Left renal cortex interstitium (tissue), 4 donors: ENCODE results near the gene CTPS1. TPM values are rescaled to one million over a fixed set of nuclear protein-coding genes. Genes with fewer than 3 reads are reported as not detected.

Experiments used
- DNase-seq, 4 donors: peaks; one replicate each; pipeline ENCODE4 v3.0.0-alpha.2; 2013; ENCODE audit warnings: low read depth in 4 of 4, low spot score in 2 of 4, missing footprints in 1 of 4
- polyA plus RNA-seq, 4 donors: library from polyadenylated mRNA; unstranded; fragments of 120-200 nt; gene quantifications; one replicate each; pipeline ENCODE4 v1.2.1, GENCODE V29; 2013; ENCODE audit not compliant: insufficient read length in 4 of 4

The CTPS1 gene
- polyA plus RNA-seq, 4 donors: 24.9 to 29.4 (median 28.3) TPM

DNA sequence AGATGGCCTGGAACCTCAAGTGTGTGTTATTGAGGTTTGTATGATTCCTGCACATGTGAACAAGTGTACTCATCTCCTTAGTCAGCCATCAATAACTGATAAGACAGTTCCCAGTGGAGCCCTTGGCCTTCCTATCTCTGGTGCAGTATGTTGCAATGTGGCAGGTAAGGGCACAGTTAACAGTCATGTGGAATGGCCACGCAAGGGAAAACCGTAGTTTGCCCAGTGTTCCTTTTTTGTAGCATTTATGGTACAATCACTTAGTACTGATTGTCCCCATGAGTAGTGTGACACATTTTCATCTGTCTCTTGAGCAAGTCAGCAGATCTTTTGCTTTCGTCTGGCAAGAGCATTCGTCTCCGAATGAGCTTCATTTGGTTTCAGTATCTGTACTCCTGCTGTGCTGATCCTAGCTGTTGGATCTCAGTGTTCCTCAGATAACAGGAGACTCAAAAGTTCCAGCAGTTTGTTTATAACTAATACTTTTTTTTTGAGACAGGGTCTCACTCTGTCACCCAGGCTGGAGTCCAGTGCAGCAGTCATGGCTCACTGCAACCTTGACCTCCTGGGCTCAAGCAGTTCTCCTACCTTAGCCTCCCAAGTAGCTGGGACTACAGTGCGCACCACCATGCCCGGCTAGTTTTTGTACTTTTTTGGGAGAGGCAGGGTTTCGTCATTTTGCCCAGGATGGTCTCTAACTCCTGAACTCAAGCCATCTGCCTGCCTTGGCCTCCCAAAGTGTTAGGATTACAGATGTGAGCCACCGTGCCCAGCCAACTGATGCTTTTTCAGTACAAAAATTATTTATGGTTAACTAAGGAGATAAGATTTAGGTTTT lies 8.2 kb downstream of the CTPS1 start:
- no peak for DNase-seq

DNA sequence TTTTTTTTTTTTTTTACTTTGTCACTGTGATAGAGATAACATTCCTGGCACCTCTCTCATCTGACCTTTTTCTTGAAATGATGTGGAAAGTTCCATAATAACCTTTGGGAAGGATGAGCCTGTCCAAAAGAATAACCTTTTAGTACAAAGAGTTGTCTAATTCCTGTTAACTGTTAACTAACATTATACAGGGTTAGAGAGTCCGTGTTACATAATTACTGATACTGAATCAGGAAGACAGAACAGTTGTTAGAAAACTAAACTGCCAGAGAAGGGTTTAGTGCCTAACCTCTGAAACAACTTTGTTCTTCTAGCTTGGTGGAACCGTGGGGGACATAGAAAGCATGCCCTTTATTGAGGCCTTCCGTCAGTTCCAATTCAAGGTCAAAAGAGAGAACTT lies 8.8 kb downstream of the CTPS1 start:
- no peak for DNase-seq

DNA sequence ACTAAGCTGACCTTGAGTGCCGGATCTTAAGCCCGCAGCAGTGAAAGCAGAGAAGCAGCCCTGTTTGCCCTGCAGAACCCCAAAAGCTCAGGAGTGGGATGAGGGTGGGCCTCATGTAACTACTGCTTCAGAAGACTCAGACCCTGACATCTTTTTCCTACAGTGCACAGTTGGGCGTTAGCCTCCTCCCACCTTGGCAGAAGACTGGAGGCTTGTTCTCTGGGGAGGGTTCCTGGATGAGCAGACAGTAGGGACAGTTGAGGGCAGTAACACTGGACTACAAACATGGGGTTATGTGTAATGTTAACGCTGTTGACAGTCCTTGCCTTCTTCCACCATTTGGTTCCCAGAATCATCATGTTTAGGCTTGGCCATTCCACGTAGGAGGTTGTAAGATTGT lies 9.6 kb downstream of the CTPS1 start:
- no peak for DNase-seq

DNA sequence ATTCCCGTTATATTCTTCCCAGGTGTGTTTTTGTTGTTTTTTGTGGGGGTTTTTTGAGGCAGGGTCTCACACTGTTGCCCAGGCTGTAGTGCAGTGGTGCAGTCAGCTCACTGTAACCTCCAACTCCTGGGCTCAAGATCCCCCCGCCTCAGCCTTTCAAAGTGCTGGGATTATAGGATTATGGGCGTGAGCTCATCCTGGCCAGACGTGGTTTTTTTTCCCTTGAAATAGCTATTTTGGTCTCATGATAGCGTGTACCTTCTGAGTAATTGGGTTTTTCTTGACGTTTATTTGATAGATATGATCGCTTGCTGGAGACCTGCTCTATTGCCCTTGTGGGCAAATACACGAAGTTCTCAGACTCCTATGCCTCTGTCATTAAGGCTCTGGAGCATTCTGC lies 17.6 kb downstream of the CTPS1 start:
- no peak for DNase-seq

DNA sequence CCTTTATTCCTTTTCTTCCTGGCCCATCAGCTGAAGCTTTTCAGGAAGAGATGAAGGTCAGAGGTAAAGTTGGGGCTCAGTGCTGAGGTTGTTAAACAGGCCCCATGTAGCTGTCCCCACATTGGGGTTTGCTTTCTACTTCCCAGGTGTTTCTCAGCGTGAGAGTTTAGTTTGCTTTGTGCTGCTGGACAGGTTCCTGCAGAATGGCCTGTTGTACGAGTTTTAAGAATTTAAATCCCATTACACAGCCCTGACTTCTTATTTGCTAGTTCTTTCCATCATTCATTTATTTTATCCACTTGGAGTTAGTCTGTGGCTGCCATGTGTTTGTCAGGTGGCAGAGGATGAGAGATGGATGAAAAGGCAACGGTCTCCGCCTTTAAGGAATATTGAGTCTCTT lies 19.2 kb downstream of the CTPS1 start:
- no peak for DNase-seq

DNA sequence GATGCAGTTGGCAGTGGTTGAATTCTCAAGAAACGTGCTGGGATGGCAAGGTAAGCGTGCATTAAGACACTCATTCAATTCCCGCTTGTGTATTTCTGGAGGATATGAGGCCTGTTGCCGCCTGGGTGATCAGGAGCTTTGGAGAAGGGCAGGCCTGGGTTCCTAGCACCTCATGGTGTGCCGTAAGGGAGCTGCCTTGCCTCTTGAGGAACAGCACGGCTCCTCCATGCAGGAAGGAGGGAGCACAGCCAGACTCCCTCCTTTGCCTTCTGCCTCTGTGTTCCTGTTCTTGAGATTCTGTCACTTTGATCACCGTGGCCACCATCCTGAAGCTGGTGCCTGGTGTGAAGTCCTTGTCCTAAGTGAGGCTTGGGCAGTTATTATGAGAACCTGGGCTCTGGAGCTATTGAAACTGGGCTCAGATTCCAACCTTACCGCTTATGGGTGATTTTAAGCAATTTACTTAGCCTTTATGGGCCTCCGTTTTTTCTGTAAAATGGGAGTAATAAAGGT lies 23.7 kb downstream of the CTPS1 start:
- DNase-seq: no peak

DNA sequence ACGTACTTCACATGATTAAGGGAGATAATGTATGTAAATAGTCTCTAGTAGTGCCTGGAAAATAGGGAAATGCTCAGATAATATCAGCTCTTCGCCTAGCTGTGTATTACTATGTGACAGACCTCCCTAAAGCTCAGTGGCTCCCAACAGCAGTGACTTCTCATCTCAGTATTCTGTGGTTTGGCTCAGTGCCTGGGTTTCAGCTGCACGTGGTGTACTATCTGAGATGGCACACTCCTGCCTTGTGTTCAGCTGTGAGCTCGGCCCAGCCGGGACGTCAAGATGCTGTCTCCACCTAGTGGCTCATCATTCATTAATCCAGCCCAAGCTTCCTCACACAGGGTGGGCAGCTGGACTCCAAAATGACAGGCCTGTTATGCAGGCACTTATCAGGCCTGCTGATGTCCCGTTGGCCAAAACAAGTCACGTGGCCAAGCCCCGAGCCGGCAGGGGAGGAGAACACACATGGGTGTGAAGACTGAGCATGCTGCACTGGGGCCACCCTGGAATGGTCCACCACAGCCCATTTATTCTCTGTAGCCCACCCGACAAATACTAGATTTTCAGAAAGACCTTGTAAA lies 24.2 kb downstream of the CTPS1 start:
- peak in 3 of 4 donors; percentile 51 to 77 (median 66) for DNase-seq

DNA sequence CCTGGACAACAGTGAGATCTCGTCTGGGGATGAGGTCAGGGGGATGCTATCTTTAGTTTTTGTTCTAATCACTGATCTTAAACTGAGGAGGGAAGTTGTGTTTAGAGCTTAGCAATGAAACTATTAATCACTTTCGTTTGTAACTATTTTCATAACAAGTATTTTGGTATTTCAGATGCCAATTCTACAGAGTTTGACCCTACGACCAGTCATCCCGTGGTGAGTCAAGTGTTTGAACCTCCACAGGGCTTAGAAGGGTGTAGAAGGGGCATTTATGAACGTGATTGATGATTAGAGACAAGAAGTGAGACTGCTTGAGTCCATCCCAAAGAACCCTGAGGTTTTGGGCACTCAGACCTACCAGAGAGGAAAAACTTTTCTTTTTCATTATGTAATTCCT lies 26.4 kb downstream of the CTPS1 start:
- no peak for DNase-seq

DNA sequence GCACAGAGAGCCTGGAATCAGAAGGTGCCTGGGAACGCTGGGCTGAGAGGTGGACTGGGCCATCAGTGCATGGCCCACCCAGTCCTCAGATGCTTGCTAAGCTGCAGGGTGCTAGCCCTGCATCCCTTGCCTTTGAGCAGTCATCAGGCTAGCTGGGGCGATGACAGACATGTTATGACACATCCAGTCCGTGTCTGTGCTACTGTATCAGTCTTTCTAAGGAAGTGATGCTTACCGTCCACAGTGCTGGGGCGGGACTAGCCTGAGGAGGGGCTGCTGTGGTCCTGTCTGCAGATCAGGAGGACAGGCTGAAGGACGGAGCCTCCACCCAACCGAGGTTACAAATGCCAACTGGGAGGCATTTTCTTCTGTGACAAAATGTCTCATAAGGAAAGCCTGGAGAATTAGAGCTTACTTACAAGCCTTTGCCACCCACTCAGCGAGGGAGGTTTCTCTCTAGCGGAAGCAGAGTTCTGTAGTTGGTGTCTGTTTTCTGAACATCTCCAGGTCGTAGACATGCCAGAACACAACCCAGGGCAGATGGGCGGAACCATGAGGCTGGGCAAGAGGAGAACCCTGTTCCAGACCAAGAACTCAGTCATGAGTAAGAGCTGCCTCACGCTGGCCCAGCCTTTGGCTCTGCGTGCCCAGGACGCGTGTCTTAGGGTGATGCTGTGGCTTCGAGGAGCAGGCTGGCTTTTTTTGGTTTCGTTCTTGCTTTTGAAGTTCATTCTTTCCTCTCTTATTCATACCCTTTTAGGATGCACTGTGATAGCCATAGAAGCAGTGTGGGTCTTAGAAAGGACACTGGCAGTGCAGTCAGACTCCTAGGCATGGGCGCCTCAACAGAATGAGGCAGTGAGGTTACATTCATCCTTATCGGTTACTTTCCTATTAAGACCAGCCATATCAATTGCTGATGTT lies 27.7 kb downstream of the CTPS1 start:
- no peak for DNase-seq

DNA sequence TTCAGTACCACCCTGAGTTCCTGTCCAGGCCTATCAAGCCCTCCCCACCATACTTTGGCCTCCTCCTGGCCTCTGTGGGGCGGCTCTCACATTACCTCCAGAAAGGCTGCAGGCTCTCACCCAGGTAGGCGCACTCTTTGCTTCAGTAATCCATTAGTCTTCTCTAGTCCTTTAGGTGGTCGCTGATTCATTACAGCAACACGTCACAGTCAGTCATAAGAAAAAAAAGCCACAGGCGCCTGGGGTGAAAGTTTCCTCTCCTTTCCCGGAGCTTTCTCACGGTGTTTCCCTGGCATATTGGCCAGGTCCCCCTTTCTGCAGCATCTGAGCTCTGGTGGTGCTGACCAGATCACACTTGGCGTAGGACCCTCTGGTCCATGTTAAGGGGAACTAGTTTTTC lies 30.0 kb downstream of the CTPS1 start:
- no peak for DNase-seq

DNA sequence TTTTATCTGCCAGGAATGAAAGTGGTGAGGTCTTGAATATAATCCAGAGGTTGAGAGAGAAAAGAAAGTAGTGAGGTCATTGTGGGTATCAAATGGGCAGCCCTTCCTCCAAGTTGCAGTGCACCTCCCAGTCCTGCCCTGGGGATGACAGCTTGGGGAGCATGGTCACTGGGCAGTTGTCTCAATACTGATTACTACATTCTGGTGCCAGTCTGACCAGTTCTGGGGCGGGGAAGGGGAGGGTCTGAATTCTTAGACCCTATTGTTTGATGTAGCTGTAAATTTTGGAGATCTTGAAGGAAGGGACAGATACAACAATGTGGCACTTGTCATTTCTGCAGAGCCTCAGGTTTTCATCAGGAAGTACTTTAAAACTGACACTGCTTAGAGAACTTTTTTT lies 30.8 kb downstream of the CTPS1 start:
- no peak for DNase-seq

DNA sequence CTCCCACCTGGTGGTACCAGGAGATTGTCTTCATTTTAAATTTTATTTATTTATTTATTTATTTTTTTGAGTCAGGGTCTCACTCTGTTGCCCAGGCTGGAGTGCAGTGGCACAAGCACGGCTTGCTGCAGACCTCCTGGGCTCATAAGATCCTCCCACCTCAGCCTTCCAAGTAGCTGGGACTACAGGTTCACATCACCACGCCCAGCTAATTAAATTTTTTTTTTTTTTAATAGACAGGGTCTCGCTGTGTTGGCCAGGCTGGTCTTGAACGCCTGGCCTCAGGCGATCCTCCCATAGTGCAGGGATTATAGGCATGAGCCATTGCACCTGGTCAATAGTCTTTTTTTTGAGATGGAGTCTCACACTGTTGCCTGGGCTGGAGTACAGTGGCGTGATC lies 33.5 kb downstream of the CTPS1 start:
- DNase-seq: no peak

DNA sequence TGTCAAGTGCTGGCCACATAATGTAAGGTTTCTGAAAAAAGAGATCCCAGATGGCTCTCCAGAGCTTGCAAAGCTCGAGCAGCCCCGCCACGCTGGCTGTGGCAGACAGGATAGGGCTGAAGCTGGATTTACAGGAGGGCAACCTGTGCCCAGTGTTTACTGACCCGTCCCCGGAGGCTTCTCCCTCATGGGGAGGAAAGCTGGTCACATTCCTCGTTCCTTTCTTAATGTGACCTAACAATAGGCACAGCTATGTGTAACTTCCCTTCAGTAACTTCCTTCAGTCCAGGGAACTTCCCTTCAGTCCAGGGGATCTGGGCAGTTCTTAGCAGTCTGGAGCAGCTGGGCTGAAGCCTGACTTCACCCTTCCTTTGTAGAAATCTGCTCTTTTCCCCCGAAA lies 34.3 kb downstream of the CTPS1 start:
- DNase-seq: no peak

DNA sequence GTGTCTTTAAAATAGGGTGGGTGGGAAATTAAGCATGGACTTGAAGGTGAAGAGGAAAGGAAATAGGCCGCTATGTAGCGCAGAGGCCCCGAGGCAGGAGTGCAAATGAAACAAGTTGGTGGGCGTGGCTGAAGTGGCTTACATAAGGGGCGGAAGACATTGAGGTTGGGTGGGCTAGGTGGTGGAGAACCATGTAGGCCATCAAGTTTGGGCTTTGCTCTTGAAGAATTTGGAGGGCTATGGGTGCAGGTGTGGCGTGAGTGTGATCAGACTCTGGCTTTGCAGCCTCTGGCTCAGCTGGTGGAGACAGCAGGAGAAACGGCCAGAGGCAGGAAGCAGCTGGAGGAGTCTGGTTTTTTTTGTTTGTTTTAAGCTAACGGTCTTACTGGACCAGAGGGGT lies 35.4 kb downstream of the CTPS1 start:
- no peak for DNase-seq

DNA sequence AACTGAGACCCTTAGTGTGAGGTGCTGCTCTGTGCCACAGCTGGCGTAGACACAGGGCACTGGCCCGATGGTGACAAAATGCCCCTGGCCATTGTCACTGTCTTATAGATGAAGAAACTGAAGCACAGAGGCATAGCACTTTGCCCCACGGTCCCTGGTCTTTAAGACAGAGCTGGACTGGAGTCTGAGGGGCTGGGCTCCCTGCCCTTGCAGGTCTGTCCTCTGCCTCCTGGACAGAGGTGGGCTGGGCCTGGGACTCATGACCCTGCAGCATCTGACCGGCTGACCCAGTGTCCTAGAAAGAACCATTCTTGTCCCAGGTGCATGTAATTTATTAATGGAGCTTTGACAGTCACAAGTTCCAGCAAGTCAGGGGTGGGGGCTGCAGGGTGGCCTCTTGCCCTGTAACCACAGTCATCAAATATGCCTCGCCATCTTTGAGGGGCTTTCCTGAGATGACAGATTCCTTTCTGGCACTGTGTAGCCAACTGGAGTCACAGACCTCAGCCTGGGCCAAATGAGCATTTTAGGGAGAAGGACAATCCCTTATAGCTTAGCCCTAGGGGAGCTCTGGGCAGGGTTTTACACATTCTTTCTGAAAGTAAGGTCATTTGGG lies 35.9 kb downstream of the CTPS1 start:
- no peak for DNase-seq

DNA sequence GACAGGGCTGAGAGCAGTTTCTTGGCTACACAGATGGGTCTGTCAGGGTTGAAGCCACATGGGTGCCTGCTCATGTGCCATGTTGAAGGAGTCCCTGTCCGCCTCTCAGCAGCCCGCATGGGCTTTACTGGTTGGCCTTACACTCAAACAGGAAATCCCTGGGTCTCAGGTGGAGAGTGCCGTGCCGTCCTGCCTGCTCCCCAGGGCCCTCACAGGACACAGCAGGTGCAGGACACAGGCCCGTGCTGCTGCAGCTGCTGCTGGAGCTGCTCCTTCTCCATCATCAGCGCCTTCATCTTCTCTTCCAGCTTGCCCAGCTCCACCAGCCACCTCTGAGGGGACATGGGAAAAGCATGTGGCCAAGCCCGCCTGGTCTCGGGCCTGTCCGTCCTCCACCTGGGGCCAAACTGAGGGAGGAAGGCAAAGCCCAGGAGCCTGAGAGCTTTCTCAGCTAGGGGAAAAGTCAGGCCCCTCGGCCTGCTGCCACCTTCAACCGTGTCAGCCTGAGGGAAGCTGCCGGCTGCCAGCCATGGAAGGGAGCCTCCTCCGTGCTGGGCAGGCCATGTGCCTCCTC lies 36.5 kb downstream of the CTPS1 start:
- DNase-seq: no peak

DNA sequence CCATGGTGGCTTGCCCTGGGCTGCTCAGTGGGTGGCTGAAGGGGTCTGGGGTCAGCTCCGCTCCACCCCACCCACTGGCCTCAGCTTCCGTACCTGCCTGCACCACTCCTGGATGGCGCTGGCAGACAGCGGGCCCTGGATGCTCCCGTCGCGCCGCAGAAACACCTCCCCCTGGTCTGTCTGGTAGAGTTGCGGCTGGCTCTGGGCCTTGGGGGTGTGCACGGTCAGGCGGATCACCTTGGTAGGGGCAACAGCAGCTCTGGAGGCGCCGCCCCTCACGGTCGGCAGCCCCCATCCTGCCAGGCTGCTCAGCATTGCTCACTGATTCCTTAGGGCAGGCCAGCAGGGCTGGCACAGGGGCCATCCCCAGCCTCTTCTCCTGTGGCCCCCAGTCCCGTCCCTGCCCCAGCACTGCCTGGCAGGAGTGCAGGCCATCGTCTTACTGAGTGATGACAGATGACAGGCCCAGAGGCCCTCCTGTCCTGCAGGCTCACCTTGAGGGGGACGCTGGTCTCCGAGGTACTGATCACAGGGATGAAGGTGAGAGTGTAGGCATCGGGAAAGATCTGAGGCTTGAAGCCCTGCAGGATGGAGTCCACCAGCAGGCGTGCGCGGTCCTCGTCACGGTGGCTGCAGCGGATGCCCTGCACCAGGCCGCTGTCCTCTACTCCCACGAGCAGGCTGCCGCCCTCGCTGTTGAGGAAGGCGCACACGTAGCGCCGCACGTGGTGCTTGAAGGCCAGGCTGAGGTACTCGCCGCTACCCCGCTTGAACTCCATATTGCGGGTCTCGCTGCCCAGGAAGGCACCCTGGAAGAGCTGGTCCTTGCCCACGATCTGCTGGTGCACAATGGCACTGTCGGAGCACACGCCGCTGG lies 37.9 kb downstream of the CTPS1 start:
- DNase-seq: no peak

DNA sequence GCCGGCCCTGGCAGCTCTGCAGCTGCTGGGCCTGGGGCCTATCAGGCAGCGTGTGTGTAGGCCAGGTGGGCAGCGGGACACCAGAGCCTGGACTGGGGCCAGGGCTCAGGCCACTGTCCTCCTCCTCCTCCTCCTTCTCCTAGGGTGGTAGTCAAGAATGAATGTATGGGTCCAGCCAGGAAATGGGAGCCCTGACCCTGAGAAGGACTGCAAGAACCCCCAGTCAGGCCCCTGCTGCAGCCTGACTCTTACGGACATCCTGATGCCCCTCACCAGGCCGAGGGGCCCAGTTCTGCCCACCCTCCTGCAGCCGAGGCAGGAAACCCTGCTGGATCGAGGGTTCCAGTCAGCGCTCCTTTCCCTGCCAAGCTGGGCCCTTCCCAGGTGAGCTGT lies 38.5 kb downstream of the CTPS1 start:
- no peak for DNase-seq

DNA sequence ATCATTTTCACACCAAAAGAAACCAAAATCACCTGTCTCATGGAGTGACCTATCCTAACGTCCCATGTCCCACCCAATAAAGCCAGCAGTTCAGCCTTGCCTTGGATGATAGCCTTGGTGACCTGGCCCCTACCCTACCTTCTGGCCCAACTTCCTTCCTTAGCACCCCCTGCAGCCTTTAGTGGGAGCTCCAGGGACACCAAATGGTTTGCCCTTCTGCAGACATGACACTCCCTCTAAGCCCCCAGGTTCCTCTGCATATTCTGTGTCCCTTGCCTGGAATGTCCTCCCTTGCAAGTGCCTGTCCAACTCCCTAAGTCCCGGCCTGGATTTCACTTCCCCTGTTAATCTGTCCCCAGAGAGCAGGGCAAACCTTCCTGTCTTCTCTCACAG lies 39.9 kb downstream of the CTPS1 start:
- DNase-seq: no peak
